Activated effector memory CD4-positive, alpha-beta T cell treated with anti-CD3 and anti-CD28 coated beads, Interleukin-2, amount 50 U/mL, for 16 hours (primary cell): ENCODE measurements around the gene FIG4.
"Not testable (repeated sequence)": the region's sequence is repeated elsewhere in the genome, so short reads cannot be mapped to it uniquely, and the experiment has no call there.

Experiments used
- DNase-seq: peaks from one replicate; pipeline ENCODE4 v3.0.0-alpha.2; 2020

Gene FIG4

DNA sequence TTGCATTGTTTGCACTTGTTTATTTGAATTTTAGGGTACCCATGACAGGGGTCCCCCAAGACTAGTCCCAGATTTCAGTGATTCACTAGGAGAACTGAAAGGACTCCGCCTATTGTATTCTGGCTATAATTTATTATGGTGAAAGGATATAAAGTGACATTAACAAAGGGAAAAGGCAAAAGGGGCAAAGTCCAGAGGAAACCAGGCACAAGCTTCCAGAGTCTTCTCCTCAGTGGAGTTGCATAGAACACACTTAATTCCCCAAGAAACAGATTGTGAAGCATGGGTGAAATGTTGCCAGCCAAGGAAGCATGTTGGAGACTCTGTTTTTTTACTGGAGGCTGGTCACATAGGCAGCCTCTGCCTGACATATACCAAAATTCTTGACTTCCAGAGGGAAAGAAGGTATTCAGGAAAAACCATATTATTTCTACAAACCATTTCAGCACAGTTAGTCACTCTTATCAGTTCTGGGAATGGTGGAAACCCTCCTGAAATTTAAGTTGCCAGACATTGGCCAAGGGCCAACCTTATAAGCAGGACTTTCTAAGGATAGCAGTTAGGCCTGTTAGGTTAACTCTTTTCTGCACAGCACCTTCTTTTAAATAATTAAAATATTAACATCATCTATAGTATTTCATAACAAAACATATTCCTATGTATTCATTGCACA is 71.8 kb downstream of the FIG4 start:
- DNase-seq: no peak

DNA sequence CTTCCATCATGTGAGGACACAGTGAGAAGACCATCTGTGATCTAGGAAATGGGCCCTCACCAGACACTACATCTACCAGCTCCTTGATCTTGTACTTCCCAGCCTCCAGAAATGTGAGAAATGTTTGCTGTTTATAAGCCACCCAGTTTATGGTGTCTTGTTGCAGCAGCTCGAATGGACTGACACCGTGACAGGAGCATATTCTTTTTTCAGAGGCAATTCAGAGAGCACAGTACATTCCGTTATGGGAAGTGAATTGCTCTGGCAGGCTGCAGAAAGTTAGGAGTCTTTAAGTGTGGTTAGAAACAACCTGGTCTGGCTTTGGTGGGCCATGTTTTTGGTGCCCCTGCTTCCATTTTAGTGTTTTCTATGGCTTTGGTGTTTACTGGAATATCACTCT is 75.1 kb downstream of the FIG4 start:
- no peak for DNase-seq

DNA sequence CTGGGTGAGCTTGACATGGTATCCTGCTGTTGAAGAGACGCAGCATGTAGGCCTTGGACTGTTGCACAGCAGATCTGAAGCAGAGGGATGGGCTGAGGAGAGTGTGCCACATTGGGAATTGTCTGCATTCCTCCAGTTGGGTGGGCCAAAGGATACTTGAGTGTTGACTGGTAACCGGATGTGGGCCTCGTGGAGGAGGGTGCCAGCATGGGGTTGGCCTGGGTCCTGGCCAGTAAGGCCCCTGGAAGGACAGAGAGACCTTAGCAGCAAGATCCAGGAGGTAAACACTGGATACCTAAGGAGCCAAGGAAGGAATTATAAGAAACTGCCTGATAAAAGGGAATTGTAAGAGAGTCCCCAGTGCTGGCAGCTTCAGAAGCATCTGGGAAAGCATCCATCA is 76.9 kb downstream of the FIG4 start:
- DNase-seq: no peak

DNA sequence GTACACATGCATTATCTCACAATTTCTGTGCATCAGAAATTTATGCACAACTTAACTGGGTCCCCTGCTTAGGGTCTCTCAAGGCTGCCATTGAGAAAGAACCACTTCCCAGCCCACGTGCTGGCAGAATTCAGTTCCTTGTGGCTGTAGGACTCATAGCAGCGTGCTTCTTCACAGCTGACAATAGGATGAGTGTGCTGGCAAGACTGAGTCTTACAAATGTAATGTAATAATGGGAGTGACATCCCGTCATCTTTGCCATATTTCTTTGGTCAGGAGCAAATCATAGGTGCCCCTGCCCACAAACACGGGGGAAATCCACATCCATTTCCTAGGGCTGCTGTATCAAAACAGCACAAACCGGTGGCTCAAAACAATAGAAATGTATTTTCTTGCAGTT is 77.4 kb downstream of the FIG4 start:
- DNase-seq: no peak

DNA sequence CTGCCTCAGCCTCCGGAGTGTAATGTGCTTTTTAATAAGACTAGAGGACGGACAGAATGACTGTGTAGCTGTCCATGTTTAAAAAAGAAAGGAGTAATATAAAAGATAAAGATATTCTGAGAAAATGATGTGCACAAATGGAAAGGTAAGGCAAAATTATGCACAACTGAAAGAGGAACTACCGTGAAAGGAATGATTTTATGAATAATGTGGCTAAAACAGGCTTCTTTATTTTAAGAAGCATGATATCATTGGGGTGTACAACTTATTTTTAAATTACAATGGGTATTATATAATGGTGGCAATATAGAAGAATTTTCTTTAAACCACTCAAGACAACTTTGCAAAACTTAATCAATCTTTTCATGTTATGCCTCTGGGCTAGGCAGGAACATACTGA is 78.1 kb downstream of the FIG4 start:
- DNase-seq: no peak

DNA sequence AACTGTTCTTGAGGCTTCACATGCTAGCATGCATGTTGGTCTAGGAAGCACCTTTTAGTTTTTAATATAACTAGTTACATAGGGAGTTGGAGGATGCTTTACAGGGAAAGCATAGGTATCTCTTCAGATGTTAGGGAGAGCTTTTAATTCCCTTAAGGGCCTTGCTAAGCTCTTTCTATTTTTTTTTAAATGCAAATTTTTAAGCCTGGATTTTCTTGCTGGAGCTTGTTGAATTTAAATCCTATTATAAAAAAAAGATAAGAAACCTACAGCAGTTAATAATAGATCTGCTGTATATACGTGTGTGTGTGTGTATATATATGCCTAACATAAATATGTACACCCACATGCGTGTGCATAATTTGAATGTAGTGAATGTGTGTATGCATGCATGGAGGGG is 79.0 kb downstream of the FIG4 start:
- no peak for DNase-seq

DNA sequence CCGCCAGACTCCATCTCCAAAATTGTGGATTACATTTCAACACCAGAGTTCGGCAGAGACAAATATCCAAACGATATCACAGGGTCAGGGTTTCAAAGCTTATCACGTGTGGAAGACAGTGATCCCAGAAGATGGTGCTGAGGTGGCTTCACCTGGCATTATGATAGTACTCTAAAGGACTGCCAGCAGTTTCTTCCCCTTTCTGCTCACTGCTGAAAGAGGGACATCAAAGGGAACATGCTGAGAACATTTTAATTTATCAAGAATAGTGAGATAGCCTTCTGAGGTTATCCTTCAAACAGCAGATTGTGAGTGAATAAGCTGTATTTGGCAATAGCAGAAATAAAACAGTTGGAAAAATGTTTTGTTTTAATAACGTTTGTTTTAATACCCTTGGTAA is 79.7 kb downstream of the FIG4 start:
- DNase-seq: no peak

DNA sequence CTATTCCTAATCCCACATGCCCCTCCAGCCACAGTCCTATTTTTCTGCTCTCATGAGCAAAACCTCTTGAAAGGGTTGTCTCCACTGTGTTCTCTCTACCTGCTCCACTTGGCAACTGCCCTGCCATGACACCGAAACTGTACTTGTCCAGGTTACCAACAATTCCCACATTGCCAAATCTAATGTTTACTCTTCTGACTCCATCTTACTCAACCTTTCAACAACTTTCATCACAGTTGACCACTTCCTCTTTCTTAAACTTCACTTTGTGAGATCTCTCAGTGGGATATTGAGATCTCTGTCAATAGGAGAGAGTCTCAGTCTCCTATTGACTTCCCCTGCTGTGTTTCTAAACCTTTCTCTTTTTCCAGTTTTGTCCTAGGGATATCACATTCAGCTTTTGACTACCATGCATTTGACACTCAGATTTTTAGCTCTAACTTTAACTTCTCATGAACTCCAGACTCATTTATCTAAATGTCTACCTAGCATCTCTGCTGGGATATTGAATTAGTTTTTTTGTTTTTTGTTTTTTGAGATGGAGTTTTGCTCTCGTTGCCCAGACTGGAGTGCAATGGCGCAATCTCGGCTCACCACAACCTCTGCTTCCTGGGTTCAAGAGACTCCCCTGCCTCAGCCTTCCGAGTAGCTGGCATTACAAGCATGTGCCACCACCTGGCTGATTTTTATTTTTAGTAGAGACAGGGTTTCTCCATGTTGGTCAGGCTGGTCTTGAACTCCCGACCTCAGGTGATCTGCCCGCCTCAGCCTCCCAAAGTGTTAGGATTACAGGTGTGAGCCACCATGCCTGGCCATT is 81.1 kb downstream of the FIG4 start:
- DNase-seq: not testable (repeated sequence)

DNA sequence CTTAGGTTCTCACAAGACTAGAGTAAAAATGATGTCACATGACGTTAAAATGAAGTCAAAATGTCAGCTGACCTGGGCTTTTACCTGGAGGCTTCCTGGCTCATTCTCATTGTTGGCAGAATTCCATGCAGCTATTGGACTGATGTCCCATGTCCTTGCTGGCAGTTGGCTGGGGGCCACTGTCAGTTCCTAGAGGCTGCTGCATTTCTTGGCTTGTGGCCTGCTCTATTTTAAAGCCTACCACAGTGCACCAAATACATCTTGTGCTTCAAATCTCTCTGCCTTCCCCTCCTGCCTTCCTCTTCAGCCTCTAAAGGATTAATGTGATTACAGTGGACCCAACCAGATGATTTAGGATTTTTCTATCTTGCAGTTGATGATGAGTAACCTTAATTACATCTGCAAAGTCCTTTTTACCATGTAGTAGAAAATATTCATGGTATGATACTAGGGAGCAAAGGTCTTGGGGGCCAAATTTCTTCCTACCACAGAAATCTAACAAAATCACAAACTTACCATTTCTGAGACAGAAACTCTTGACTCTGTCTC is 81.9 kb downstream of the FIG4 start:
- no peak for DNase-seq

DNA sequence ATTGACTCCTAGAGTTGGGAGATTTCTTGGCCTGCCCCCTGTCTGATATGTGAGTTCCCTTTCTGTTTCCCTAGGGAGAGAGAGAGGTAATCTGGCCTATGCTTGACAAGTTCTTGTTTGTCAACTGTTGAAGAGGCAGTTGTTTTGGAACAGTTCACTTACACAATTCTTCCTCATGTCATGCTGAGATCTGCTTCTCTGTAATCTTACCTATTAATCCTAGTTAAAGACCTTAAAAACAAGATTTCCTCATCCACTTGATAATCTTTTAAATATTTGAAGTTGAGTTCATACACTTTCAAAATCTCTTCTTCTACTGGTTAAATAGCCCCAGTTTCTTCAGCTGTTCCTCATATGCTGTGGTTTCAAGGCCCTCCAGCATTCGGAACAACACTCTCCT is 89.9 kb downstream of the FIG4 start:
- DNase-seq: no peak

DNA sequence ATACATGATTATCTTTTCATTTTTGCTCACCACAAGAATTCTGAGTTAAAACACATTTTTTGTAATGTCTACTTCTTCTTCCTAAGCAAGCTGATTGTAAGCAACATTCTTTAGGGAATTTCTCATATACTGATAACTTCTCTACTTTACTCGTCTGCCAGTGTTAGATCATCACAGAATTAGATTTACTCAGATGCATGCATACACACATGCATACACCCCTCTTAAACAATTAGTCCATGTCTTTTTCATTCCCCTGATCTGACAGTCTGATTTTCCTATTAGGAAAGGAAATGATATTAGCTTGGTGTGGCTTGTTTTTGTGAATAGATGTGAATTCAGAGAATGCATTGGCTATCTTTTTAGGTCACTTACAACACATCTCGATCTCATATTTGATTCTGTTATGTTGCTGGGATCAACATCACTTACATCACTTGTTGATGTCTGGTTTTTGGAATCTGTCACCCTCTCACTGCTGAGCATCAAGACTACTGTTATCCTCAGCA is 91.4 kb downstream of the FIG4 start:
- DNase-seq: no peak

DNA sequence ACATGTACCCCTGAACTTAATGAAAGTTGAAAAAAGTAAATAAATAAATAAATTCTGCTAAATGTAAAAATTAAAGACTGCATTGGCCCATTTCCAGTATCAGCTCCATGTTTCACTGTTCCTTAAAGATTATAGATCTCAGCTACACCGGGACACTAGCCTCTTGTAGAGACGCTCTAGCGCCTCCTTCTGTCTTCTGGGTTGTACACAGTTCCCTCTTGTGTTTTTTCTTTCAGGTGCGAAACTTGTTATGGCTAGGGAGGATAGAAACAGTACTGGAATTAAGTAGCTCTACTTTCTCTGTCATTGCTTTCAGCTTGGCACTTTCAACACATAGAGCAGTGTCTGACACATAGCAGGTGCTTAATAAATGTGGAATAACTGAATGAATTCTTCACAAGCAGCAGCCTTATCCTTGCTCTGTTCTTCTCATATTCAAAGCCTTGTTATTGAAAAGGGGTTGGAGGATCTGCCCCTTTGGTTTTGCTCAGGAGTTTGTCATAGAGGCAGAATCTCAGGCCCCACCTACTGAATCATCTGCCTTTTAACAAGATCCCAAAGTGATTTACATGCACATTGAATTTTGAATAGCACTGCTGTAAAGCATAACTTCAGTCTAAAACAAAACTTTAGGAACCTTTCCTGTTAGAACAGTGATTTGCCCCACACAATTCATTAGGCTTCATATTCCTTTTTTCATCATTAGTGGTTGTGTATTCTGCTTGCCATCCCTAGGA is 92.3 kb downstream of the FIG4 start:
- DNase-seq: no peak

DNA sequence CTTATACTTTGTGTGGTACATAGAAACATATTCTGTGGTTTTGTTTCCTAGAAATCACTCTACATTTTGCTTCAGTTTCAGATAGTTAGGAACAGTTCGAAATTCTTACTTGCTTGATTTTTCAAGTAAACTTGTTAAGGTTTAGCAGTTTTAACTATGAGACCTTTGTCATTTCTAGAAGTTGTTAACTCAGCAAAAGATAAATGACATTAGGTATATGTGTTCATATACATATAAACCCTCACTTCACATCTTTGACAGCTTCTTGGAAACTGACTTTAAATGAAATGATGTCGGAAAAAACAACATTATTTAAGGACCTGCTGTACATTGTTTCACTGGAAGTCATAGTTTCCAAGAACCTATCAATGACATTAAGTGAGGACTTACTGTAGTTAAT is 96.2 kb downstream of the FIG4 start:
- no peak for DNase-seq

DNA sequence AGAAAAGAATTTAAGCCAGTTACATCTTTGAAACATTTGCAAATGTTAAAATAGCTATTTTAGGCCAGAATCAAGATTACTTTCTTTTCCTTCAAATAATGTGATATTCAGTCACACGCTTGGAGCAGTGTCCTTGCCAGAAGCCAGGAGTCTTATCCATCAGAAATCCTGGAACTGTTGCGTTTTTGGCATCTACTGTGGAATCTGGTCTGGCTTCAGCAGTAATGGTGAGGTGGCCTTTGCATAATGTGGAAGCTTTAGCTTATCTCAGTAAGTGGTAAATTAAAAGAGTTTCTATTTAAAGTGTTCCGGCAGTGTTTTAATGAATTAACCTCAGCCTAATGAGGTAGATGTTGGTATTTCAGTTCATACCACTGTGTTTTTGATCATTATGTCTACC is 97.6 kb downstream of the FIG4 start:
- DNase-seq: no peak

DNA sequence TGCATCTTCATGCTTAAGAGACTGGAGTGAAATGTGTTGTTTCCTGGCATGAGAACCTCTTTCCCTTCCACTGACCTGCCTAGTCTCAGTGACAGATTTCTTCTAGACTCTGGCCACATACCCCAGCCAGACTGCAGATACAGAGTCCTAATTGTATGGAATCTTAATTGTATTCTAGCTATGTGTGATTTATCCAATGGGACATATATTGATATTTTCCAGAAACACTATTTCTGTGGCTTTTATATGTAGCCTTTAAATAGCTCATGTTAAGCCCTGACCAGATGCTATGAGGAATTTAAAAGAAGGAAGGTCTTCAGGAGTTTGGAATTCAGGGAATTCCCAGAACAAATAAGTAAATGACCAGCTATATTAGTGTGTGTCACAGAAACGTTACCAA is 99.0 kb downstream of the FIG4 start:
- DNase-seq: no peak

DNA sequence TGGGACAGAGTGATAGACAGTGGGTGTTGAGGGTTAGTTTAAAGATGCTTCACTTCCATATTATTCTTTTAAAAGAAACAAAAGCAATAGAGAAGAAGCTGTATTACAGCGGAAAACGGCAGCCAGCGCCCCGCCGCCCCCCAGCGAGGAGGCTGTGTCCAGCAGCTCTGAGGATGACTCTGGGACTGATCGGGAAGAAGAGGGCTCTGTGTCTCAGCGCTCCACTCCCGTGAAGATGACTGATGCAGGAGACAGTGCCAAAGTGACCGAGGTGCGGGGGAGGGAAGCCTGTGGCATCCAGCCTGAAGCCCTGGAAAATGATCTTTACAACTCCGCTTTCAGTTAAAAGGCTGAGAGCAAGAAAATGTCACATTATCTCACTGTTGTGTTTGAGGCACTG is 100.2 kb downstream of the FIG4 start:
- DNase-seq: no peak

DNA sequence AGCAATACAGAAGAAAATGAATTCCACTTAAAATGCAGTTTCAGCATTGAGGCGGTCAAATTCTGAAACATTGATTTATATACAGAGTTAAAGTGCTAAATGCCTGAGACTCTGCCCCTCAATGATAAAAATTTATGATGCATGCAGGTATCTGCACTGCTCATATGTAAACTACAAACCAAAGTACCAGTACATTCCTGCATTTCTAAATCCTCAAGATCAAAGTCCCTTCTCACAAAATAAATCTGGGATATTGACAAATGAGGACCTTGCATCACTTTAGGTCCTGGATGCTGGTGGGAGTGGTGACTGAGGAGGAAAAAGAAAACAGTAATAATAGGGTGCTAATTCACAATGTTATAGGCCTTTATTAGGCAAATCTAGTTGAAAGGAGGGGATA is 101.9 kb downstream of the FIG4 start:
- no peak for DNase-seq

DNA sequence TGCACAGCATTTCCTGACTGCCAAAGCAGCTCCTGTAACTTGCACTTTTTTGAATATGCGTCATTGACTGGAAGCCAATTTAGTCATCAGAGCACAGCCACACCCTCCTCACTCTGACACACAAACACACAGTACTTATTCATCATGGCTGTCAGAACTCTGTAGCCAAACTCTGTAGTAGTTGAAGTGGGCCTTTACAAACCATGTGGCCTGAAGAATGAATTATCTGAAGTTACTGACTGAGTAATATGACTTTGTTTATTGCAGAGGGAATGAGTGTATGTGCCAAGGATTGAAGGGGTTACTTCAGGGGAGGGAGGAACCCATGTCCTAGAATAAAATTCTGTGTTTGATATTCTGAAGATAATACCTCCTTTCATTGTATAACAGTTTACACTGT is 102.7 kb downstream of the FIG4 start:
- no peak for DNase-seq

DNA sequence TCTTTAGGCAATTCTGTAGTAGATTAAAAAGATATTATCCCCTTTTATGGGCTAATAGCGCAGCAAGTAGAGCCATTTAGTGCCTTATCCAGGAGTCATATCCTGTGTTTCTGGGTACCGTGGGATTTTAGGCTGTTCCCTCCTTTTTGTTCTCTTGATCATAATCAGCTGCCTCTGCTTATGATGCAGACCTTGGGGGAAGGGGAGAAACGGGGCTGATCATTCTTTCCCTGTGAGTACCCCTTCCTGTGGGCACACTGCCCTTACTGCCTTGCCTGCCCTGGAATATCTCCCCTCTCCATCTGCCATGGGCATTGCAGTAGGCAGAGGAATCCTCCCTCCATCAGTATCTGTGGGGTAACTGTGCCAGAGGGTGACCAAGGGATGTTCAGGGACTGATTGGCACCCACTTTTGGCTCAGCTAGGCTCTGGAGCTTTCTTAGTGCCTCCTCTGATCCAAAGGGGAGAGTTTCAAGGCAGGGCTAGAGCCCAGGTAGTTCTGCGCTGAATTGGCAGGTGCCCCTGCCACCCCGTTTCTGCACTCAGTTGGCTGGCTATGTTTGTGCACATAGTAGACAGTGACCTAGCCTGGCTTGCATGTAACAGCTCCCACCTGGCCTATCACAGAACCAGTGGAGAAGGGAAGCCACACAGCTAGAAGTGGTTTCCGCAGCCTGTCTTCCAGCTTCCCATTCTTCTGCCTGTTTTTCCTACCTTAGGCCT is 103.3 kb downstream of the FIG4 start:
- DNase-seq: no peak

DNA sequence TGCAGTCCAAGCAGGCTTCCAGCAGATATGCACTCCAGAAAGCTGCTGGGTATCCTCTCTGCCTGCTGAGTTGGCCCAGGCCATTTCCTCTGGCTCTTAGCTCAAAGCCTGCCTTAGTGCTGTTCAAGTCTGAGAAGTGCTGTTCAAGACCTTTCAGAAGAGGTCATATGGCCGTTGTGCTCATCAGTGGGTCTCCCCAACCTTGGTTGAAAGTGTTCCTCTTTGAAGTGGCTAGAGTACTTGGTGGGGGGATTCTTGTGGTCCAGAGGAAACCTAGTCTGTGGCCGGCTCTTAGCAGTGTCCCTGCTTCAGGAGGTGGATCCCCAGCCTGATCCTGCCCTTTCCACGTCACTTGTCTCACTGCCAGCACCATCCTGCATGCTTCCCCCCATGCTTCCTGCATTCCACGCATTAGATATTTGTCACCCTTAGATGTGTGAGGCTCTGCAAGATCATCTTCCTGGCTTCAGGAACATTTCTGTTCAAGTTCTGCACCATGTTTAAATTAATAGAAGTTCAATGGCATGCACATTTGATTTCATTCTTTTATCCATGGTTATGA is 105.0 kb downstream of the FIG4 start:
- DNase-seq: no peak

DNA sequence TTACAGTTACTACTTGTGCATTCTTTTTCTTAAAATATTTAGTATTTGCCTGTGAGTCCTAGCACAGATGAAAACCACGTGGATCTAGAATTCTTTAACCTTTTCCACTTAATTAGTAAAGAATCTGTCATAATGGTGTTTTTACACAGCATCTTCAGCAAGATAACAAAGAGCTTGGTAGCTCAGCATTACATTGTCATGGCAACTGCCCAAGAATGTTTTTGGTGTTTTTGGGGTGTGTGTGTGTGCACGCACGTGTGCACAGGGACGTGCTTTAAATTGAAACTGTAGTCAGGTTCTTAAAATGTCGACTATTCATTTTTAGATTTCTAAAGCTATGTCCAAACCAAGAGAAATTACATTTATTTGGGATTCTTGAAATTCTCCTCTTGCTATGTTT is 108.0 kb downstream of the FIG4 start:
- no peak for DNase-seq

DNA sequence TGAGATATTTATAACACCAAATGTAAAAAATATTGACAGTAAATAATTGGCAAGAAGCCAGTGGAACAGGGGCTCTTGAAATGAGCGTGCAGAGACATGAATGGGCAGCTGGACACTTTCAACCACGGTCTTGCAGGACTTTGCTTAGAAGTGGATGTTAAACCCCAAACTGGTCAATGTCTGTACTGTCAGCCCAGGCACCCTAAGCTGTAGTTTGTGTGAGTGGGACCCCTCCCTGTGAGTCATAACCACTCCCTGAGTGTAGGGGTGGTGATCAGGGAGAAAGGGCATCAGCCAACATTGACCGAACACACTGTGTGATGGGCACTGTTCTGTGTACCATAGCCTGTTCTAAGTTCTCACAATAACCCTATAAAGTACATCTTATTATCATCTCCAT is 108.6 kb downstream of the FIG4 start:
- no peak for DNase-seq

DNA sequence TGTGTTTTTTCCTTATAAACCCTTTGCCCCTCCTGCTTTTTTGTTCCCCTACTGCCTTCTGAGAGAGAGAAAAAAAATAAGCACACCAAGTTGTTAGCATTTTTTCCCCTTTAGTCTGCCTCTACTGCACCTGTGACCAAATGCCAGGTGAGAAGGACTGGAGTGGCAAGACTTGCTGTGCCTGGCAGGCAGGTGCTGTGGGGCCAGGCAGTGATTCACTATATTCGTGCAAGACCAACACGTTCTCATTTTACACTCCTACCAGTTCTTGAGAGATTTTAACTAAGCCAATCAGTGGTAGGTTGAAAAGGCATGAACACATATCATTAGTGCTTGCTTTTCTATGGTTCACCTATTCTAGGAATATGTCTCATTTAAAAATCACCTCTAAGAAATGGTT is 109.7 kb downstream of the FIG4 start:
- no peak for DNase-seq
